Right lobe of liver (tissue), 6 donors: ENCODE results near the gene AMIGO1. TPM values are rescaled to one million over a fixed set of nuclear protein-coding genes. Genes with fewer than 3 reads are reported as not detected.

Source experiments
- ATAC-seq, 4 donors: fragments of 200-7000 bp; cut with Tn5 transposase; one replicate each; pipeline ENCODE4 v1.9.1; 2020; ENCODE audit warnings: mild to moderate bottlenecking in 4 of 4, moderate library complexity in 4 of 4
- DNase-seq, 3 donors: peaks; one replicate each; pipeline ENCODE4 v3.0.0-alpha.2; 2020
- H3K27ac ChIP-seq, 3 donors: fragments of 200-600 bp; one replicate each; pipeline ENCODE4 v1.8.0; 2022
- H3K27me3 ChIP-seq, 2 donors: fragments of 200-600 bp; one replicate each; pipeline ENCODE4 v1.8.0; 2022
- H3K36me3 ChIP-seq, 4 donors: fragments of 200-600 bp; sonication (generic) in 1 of 4; one replicate each; pipeline versions ENCODE4 v1.5.1 to v1.8.0; 2017 to 2022; ENCODE audit warnings: control low read depth in 1 of 4
- H3K4me1 ChIP-seq, 4 donors: fragments of 200-600 bp; sonication (generic) in 1 of 4; one replicate each; pipeline versions ENCODE4 v1.5.1 to v1.8.0; 2017 to 2022; ENCODE audit warnings: control low read depth in 1 of 4
- H3K4me3 ChIP-seq, 3 donors: fragments of 200-600 bp; one replicate each; pipeline ENCODE4 v1.8.0; 2022
- H3K9me3 ChIP-seq, 4 donors: fragments of 200-600 bp; sonication (generic) in 1 of 4; one replicate each; pipeline versions ENCODE4 v1.5.1 to v1.8.0; 2017 to 2022; ENCODE audit warnings: control low read depth in 1 of 4
- CTCF ChIP-seq, 4 donors: fragments of 200-600 bp in 3 of 4; fragments of 450-650 bp in 1 of 4; IDR thresholded peaks; one replicate each; pipeline versions ENCODE4 v1.5.1 to v1.8.0; 2016 to 2022; ENCODE audit warnings: antibody characterized with exemption in 4 of 4, mild to moderate bottlenecking in 2 of 4
- POLR2A ChIP-seq: fragments of 450-650 bp; IDR thresholded peaks from one replicate; pipeline ENCODE4 v1.6.1; 2017; ENCODE audit warnings: antibody characterized with exemption, mild to moderate bottlenecking
- WGBS: methylation state at CpG from one replicate; pipeline ENCODE4 v1.1.6; 2018; ENCODE audit warnings: low coverage, low lambda C conversion rate; ENCODE audit not compliant: insufficient coverage; ENCODE audit errors: missing lambda C conversion rate; 5-methylcytosine and 5-hydroxymethylcytosine counted together
- intact Hi-C, 2 donors: fragments of 100-400 bp; cut with DNase I; formaldehyde crosslinking; loops; one replicate each; pipeline versions ENCODE4 v1.11.2 to v1.14.1; 2022
- total RNA-seq, 6 experiments: library from RNA; depleted of rRNA in 2 of 6; stranded (reverse); fragments of >200 nt in 2 of 6; fragmentation: NEBNext Ultra II Directional in 3 of 6; extraction: Animal tissue kit (Norgen Biotek cat#: 25700) in 3 of 6; gene quantifications; one replicate each; pipeline versions ENCODE4 v1.1.0 to v1.2.4, GENCODE V29; 2016 to 2023
- donor health status: DM: no; HTN: yes; CAD: no.
- donor health status: DM: no; HTN: no; CAD: no.
- donor health status: DM: no; HTN: no; CAD: no.
- donor health status: DM: no; HTN: yes; CAD: no.
- donor health status: DM: no; HTN: yes; CAD: no.

Gene AMIGO1
- total RNA-seq, 6 experiments from 2014 or later, result 2.6 to 3.9 (median 3.2) TPM

GRCh38 chr1:109498161-109498801, 11.2 kb downstream of the AMIGO1 start:
- Histone ChIP-seq H3K4me3 (no peak overlapping the region), H3K4me1 (peaks cover 0 to 9% (median 2%) of the 10 kb centered on the region in 4 donors), H3K9me3 (no peaks in the 10 kb centered on the region), H3K27ac (no peak overlapping the region), H3K36me3 (peaks cover 0 to 13% (median 0%) of the 10 kb centered on the region in 4 donors), H3K27me3 (no peaks in the 10 kb centered on the region)
- WGBS, result 64% methylated on average over 8 of the region's 12 CpGs
- DNase-seq (peak in 1 of 3 donors; percentile 44), ATAC-seq (no peak)
- intact Hi-C loops, result loop anchor here in 1 of 2 donors (5.0 kb wide), 1 partner anchor 34 kb away; no protein-coding TSS in a partner anchor
- TF ChIP-seq POLR2A, result no peak
- TF ChIP-seq CTCF (IDR thresholded peaks at IDR 0.05), result peak; percentile 17 to 40 (median 38)

GRCh38 chr1:109497449-109498160, 11.9 kb downstream of the AMIGO1 start:
- ATAC-seq (no peak), DNase-seq (no peak)
- intact Hi-C loops, result loop anchor here in 1 of 2 donors (5.0 kb wide), 1 partner anchor 35 kb away; no protein-coding TSS in a partner anchor
- peaks cover 0 to 9% (median 2%) of the 10 kb centered on the region in 4 donors for H3K4me1 ChIP-seq
- H3K9me3 ChIP-seq, result no peaks in the 10 kb centered on the region
- H3K36me3 ChIP-seq, result peaks cover 0 to 13% (median 0%) of the 10 kb centered on the region in 4 donors
- TF ChIP-seq POLR2A (no peak), CTCF (IDR thresholded peaks at IDR 0.05) (no peak)
- H3K27me3 ChIP-seq, result no peaks in the 10 kb centered on the region
- no peak overlapping the region for H3K27ac ChIP-seq
- no peak overlapping the region for H3K4me3 ChIP-seq
- 36% methylated on average over 5 of the region's 9 CpGs for WGBS

- ATAC-seq, result no peak
- intact Hi-C loops, result loop anchor here in 1 of 2 donors (5.0 kb wide), 1 partner anchor 37 kb away; no protein-coding TSS in a partner anchor
- peaks cover 0 to 9% (median 2%) of the 10 kb centered on the region in 4 donors for H3K4me1 ChIP-seq
- 82% methylated on average over 3 of the region's 7 CpGs for WGBS
- H3K27ac ChIP-seq, result no peak overlapping the region
- no peaks in the 10 kb centered on the region for H3K9me3 ChIP-seq
- no peak overlapping the region for H3K4me3 ChIP-seq
- H3K27me3 ChIP-seq, result no peaks in the 10 kb centered on the region
- H3K36me3 ChIP-seq, result peaks cover 0 to 13% (median 0%) of the 10 kb centered on the region in 4 donors
- no peak for TF ChIP-seq POLR2A
- TF ChIP-seq CTCF (IDR thresholded peaks at IDR 0.05), result no peak
- no peak for DNase-seq
Measured at GRCh38 chr1:109495738-109496137, 13.8 kb downstream of the AMIGO1 start.

GRCh38 chr1:109493805-109494539, 15.6 kb downstream of the AMIGO1 start, which contains the start of gene CYB561D1:
Gene CYB561D1 (plus strand): TSS chr1:109494094. CDS start chr1:109494140, 46 bp downstream.
- peaks cover 0 to 9% (median 2%) of the 10 kb centered on the region in 4 donors for H3K4me1 ChIP-seq

More at GRCh38 chr1:109493805-109494539, 15.6 kb downstream of the AMIGO1 start, which contains the start of gene CYB561D1:
- WGBS, result 1% methylated on average over 12 of the region's 44 CpGs
- Histone ChIP-seq H3K27me3 (no peaks in the 10 kb centered on the region), H3K4me3 (peak within 1 kb of the TSS; percentile 77 to 96 (median 78)), H3K9me3 (no peaks in the 10 kb centered on the region), H3K36me3 (peaks cover 0 to 13% (median 0%) of the 10 kb centered on the region in 4 donors), H3K27ac (peak within 1 kb of the TSS in 2 of 3 donors; percentile 44 to 53)
- TF ChIP-seq CTCF (IDR thresholded peaks at IDR 0.05) (peak; percentile 86 to 96 (median 90)), POLR2A (peak; percentile 54)
- DNase-seq, result peak; percentile 88 to 91 (median 90)
- intact Hi-C loops, result no loop called here
- peak; percentile 95 to 99 (median 96) for ATAC-seq
